ENCODE data around the gene IFT25. TPM values are rescaled to one million over a fixed set of nuclear protein-coding genes. Genes with fewer than 3 reads are reported as not detected.

The IFT25 gene
- total RNA-seq, 1 experiment from 2014 or later, result 42.9 TPM

- no peak overlapping the region for H3K4me3 ChIP-seq (ENCODE audit: low read depth in 2 of 2, low read length in 2 of 2)
- TF ChIP-seq SIN3A (IDR thresholded peaks at IDR 0.05; ENCODE audit: borderline replicate concordance, insufficient read depth, low read depth, low read length) (no peak), REST (IDR thresholded peaks at IDR 0.05; ENCODE audit: insufficient read depth in 1 of 2, low read depth in 2 of 2, low read length in 1 of 2) (no peak), CTCF (IDR thresholded peaks at IDR 0.05) (no peak)
- no peak overlapping the region for H3K27ac ChIP-seq (ENCODE audit: low read length)
- peaks cover 22% of the 10 kb centered on the region for H3K4me1 ChIP-seq (ENCODE audit: control insufficient read depth, insufficient read depth, low read length)
- ChIA-PET POLR2A (interaction anchor here (0.7 kb wide), 1 partner anchor 131 kb away, joined by 3 read pairs; no protein-coding TSS in a partner anchor), CTCF (interaction anchor here (0.7 kb wide), 1 partner anchor 56 kb away, joined by 3 read pairs; no protein-coding TSS in a partner anchor)
- no peaks in the 10 kb centered on the region; the same call in none of the 2 replicates for H3K36me3 ChIP-seq (ENCODE audit: control insufficient read depth, insufficient read depth, low read length)
- H3K9me3 ChIP-seq (ENCODE audit: control insufficient read depth, insufficient read depth, low read depth, low read length), result no peaks in the 10 kb centered on the region
- DNase-seq (ENCODE audit: low read depth, low spot score), result no peak
- intact Hi-C loops (cut with micrococcal nuclease; ENCODE audit: unreplicated experiment), result no loop called here
- no peaks in the 10 kb centered on the region for H3K27me3 ChIP-seq (ENCODE audit: control insufficient read depth, insufficient read depth, low read length)
- BruUV-seq (replicated peaks), result no TSS peak
- in situ Hi-C loops (cut with HindIII; ENCODE audit: low pct_unique_long_range_greater_than_20kb, low sequenced_read_pairs), result no loop called here
- ATAC-seq, result no peak
Observed at GRCh38 chr1:53943490-53944043, 1.9 kb downstream of the IFT25 start.

GRCh38 chr1:53943090-53943489 lies 2.4 kb downstream of the IFT25 start:
- Histone ChIP-seq H3K36me3 (ENCODE audit: control insufficient read depth, insufficient read depth, low read length) (no peaks in the 10 kb centered on the region; the same call in none of the 2 replicates), H3K4me1 (ENCODE audit: control insufficient read depth, insufficient read depth, low read length) (peaks cover 19% of the 10 kb centered on the region), H3K27me3 (ENCODE audit: control insufficient read depth, insufficient read depth, low read length) (no peaks in the 10 kb centered on the region), H3K9me3 (ENCODE audit: control insufficient read depth, insufficient read depth, low read depth, low read length) (no peaks in the 10 kb centered on the region), H3K4me3 (ENCODE audit: low read depth in 2 of 2, low read length in 2 of 2) (no peak overlapping the region), H3K27ac (ENCODE audit: low read length) (no peak overlapping the region)
- intact Hi-C loops (cut with micrococcal nuclease; ENCODE audit: unreplicated experiment) (no loop called here), in situ Hi-C loops (cut with HindIII; ENCODE audit: low pct_unique_long_range_greater_than_20kb, low sequenced_read_pairs) (no loop called here)
- DNase-seq (ENCODE audit: low read depth, low spot score) (no peak), ATAC-seq (no peak)
- CTCF ChIA-PET, result no interaction called here
- POLR2A ChIA-PET, result no interaction called here
- BruUV-seq (replicated peaks), result no TSS peak
- no peak for TF ChIP-seq TCF7L2 (IDR thresholded peaks at IDR 0.05; ENCODE audit: low read depth, low read length)
- TF ChIP-seq CTCF (IDR thresholded peaks at IDR 0.05), result no peak
- no peak for TF ChIP-seq POLR2AphosphoS5 (IDR thresholded peaks at IDR 0.05; ENCODE audit: low read depth, low read length)
- TF ChIP-seq REST (IDR thresholded peaks at IDR 0.05; ENCODE audit: insufficient read depth in 1 of 2, low read depth in 2 of 2, low read length in 1 of 2), result no peak
- TF ChIP-seq SIN3A (IDR thresholded peaks at IDR 0.05; ENCODE audit: borderline replicate concordance, insufficient read depth, low read depth, low read length), result no peak

Data from Panc1 (cell line).